HL-60 (cell line): Measurements from ENCODE around the gene BANF1.

Experiments used
- DNase-seq, 2 experiments: peaks; one replicate each; pipeline ENCODE4 v3.0.0-alpha.2; 2010 to 2020; ENCODE audit warnings: low read depth in 1 of 2, low spot score in 1 of 2
- H3K27ac ChIP-seq: fragments of 250-450 bp; sonication (Bioruptor Pico); replicated peaks from 2 replicates; pipeline ENCODE4 v1.5.1; 2020; ENCODE audit warnings: mild to moderate bottlenecking, moderate library complexity
- H3K27me3 ChIP-seq: fragments of 250-450 bp; sonication (Bioruptor Pico); 2 replicates; pipeline ENCODE4 v1.5.1; 2021; ENCODE audit warnings: mild to moderate bottlenecking, moderate library complexity; ENCODE audit not compliant: insufficient read depth, poor library complexity, severe bottlenecking
- H3K4me3 ChIP-seq: replicated peaks from 2 replicates; pipeline ENCODE4 v1.5.1; 2011; ENCODE audit warnings: mild to moderate bottlenecking, control low read depth, low read length; ENCODE audit not compliant: insufficient read depth
- GABPA ChIP-seq: IDR thresholded peaks from 2 replicates; pipeline ENCODE4 v1.6.1; 2012; ENCODE audit warnings: low read depth
- POLR2AphosphoS5 ChIP-seq: IDR thresholded peaks from 2 replicates; pipeline ENCODE4 v1.6.1; 2012; ENCODE audit warnings: low read depth
- SPI1 ChIP-seq: IDR thresholded peaks from 2 replicates; pipeline ENCODE4 v1.6.1; 2012; ENCODE audit warnings: low read depth, mild to moderate bottlenecking, borderline replicate concordance
- TF ChIP-seq, protein P1 (sequence below): IDR thresholded peaks from 2 replicates; pipeline ENCODE4 v1.6.1; 2012; ENCODE audit warnings: low read depth; ENCODE audit not compliant: insufficient replicate concordance
- TF ChIP-seq, protein P2 (sequence below): IDR thresholded peaks from one replicate; pipeline ENCODE4 v1.5.1; 2011; ENCODE audit warnings: low read length, control low read depth, inconsistent platforms; ENCODE audit not compliant: insufficient read depth

The BANF1 gene

DNA sequence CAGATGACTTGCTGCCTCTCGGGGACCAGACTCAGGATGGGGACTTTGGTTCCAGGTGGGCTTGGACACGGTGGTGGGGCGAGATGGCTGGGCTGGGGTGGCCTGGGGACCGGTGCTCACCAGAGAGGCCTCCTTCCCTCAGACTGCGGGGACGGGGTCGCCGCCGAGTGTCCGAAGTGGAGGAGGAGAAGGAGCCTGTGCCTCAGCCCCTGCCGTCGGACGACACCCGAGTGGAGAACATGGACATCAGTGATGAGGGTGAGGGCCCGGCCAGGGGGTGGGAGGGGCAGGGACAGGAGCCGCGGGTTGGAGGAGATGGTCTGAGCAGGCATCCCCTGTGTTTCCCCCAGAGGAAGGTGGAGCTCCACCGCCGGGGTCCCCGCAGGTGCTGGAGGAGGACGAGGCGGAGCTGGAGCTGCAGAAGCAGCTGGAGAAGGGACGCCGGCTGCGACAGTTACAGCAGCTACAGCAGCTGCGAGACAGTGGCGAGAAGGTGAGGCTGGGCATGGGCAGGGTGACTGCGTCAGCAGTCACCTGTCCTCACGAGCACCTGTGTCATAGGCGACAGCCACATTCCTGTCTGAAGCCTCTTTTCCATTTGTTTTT, 34.9 kb upstream of the BANF1 start:
- H3K27me3 ChIP-seq, result no peaks in the 10 kb centered on the region
- no peak overlapping the region for H3K27ac ChIP-seq
- TF ChIP-seq, protein P1, sequence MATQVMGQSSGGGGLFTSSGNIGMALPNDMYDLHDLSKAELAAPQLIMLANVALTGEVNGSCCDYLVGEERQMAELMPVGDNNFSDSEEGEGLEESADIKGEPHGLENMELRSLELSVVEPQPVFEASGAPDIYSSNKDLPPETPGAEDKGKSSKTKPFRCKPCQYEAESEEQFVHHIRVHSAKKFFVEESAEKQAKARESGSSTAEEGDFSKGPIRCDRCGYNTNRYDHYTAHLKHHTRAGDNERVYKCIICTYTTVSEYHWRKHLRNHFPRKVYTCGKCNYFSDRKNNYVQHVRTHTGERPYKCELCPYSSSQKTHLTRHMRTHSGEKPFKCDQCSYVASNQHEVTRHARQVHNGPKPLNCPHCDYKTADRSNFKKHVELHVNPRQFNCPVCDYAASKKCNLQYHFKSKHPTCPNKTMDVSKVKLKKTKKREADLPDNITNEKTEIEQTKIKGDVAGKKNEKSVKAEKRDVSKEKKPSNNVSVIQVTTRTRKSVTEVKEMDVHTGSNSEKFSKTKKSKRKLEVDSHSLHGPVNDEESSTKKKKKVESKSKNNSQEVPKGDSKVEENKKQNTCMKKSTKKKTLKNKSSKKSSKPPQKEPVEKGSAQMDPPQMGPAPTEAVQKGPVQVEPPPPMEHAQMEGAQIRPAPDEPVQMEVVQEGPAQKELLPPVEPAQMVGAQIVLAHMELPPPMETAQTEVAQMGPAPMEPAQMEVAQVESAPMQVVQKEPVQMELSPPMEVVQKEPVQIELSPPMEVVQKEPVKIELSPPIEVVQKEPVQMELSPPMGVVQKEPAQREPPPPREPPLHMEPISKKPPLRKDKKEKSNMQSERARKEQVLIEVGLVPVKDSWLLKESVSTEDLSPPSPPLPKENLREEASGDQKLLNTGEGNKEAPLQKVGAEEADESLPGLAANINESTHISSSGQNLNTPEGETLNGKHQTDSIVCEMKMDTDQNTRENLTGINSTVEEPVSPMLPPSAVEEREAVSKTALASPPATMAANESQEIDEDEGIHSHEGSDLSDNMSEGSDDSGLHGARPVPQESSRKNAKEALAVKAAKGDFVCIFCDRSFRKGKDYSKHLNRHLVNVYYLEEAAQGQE, result no peak
- TF ChIP-seq POLR2AphosphoS5 (no peak), GABPA (no peak), SPI1 (no peak)
- TF ChIP-seq, protein P2, sequence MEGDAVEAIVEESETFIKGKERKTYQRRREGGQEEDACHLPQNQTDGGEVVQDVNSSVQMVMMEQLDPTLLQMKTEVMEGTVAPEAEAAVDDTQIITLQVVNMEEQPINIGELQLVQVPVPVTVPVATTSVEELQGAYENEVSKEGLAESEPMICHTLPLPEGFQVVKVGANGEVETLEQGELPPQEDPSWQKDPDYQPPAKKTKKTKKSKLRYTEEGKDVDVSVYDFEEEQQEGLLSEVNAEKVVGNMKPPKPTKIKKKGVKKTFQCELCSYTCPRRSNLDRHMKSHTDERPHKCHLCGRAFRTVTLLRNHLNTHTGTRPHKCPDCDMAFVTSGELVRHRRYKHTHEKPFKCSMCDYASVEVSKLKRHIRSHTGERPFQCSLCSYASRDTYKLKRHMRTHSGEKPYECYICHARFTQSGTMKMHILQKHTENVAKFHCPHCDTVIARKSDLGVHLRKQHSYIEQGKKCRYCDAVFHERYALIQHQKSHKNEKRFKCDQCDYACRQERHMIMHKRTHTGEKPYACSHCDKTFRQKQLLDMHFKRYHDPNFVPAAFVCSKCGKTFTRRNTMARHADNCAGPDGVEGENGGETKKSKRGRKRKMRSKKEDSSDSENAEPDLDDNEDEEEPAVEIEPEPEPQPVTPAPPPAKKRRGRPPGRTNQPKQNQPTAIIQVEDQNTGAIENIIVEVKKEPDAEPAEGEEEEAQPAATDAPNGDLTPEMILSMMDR, result no peak
- no peak for DNase-seq
- H3K4me3 ChIP-seq, result no peak overlapping the region

DNA sequence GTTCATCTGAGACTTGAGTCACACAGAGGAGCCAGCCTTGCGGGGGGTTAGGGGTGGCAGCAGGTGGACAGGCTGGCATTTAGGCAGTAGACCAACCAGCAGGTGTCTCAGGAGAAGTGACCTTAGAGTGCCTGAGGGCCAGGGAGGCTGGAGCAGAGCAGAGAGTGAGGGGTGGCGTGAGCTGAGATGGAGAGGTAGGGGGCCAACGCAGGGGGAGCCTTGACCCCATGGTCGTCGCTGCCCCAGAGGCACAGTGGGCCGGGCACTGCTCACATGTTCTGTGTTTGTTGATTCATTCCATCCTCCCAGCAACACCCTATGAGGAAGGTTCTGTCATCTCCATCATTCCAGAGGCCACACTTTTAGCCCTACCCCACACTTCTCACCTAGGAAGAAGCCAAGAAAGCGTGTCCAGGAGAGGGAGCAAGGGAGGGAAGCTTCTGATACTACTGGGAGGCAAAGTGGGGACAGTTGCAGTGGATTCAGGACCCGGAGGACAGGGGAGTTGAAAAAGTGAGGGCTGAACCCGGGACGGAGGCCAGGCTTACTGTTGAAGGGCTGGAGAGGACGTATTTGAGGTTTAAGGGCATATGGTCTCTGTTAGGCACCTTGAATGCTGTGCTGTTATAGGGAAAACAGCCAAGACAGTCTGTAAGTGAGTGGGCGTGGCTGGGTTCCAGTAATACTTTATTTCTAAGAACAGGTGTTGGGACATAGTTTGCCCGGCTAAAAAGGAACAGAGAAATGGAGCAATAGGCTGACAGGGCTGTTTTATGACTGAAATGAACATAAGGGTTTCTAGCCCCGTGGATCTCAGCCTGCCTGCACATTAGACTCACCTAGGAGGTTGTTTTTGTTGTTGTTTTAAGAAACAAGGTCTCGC, 33.5 kb upstream of the BANF1 start:
- Histone ChIP-seq H3K27ac (peak overlapping the region; percentile 35; the same call in 1 of the 2 replicates), H3K27me3 (no peaks in the 10 kb centered on the region), H3K4me3 (no peak overlapping the region)
- no peak for TF ChIP-seq POLR2AphosphoS5
- TF ChIP-seq GABPA, result no peak
- TF ChIP-seq, protein P2, result no peak
- no peak for TF ChIP-seq SPI1
- TF ChIP-seq, protein P1, result no peak
- peak; percentile 49 to 70 for DNase-seq

DNA sequence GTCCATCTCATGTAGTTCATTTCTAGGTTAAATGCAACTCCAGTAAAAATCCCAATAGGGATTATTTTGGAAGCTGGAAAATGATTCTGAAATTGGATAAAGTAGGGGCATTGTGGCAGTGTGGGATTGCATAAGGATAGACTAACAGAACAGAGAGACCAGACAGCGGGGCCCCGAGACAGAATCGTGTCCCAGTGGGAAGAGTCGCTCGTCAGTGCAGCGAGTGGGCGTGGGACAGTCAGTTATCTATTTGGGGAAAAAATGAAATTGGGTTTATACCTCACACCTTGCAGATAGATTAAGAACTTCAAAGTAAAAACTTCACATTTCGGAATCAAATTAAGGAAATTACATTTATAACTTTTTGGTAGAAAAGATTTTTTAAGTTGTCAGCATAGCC, 30.2 kb upstream of the BANF1 start:
- DNase-seq, result no peak
- Histone ChIP-seq H3K27ac (no peak overlapping the region), H3K27me3 (no peaks in the 10 kb centered on the region), H3K4me3 (no peak overlapping the region)
- TF ChIP-seq GABPA (no peak), SPI1 (no peak), POLR2AphosphoS5 (no peak)
- TF ChIP-seq, protein P1, result no peak
- TF ChIP-seq, protein P2, result no peak
